NCI-H2196 treated with DMSO at 0.1 percent for 48 hours (cell line): ENCODE data around the gene APLN.

Source experiments
- DNase-seq: peaks from one replicate; lab custom pipeline; 2025; ENCODE audit not compliant: unreplicated experiment; lab: John Stamatoyannopoulos, UW

The APLN gene

GRCh38 chrX:129654652-129655546 is at the start of gene APLN:
Gene APLN (minus strand): TSS chrX:129654956. CDS start chrX:129654630, 326 bp downstream.
- DNase-seq = peak; percentile 4

GRCh38 chrX:129704491-129704890 is 49.7 kb upstream of the APLN start:
- DNase-seq = no peak

- no peak for DNase-seq
These were observed 46.9 kb upstream of the APLN start for GRCh38 chrX:129701624-129702069.

- no peak for DNase-seq
These were observed 45.8 kb upstream of the APLN start for GRCh38 chrX:129700536-129700935.

- no peak for DNase-seq
These were observed 43.4 kb upstream of the APLN start for GRCh38 chrX:129698150-129698549.

GRCh38 chrX:129697204-129697829 is 42.6 kb upstream of the APLN start:
- DNase-seq = no peak

GRCh38 chrX:129696463-129697155 is 41.9 kb upstream of the APLN start:
- DNase-seq = no peak

- DNase-seq = no peak
These were observed 41.2 kb upstream of the APLN start for GRCh38 chrX:129695937-129696336.

- no peak for DNase-seq
These were observed 40.8 kb upstream of the APLN start for GRCh38 chrX:129695535-129695934.

GRCh38 chrX:129694805-129695204 is 40.0 kb upstream of the APLN start:
- DNase-seq = no peak

- DNase-seq = no peak
These were observed 38.6 kb upstream of the APLN start for GRCh38 chrX:129693354-129693753.

GRCh38 chrX:129690435-129690834 is 35.7 kb upstream of the APLN start:
- no peak for DNase-seq

- DNase-seq = no peak
These were observed 35.0 kb upstream of the APLN start for GRCh38 chrX:129689796-129690195.

- no peak for DNase-seq
These were observed 33.3 kb upstream of the APLN start for GRCh38 chrX:129688097-129688496.

- no peak for DNase-seq
These were observed 31.7 kb upstream of the APLN start for GRCh38 chrX:129686422-129686948.

- DNase-seq = no peak
These were observed 28.2 kb upstream of the APLN start for GRCh38 chrX:129682979-129683378.

- DNase-seq = no peak
These were observed 25.1 kb upstream of the APLN start for GRCh38 chrX:129679901-129680300.

GRCh38 chrX:129678614-129679195 is 23.9 kb upstream of the APLN start:
- DNase-seq = no peak

GRCh38 chrX:129667412-129667811 is 12.7 kb upstream of the APLN start:
- no peak for DNase-seq

GRCh38 chrX:129665916-129666644 is 11.3 kb upstream of the APLN start:
- no peak for DNase-seq
